ENCODE data around the gene CDK13. TPM values are rescaled to one million over a fixed set of nuclear protein-coding genes. Genes with fewer than 3 reads are reported as not detected.

CDK13 gene
- total RNA-seq, 1 donor from 2014 or later = 50.3 TPM

- Histone ChIP-seq H3K36me3 (ENCODE audit: control insufficient read depth, insufficient read depth, low read length) (no peaks in the 10 kb centered on the region), H3K27me3 (ENCODE audit: control insufficient read depth, insufficient read depth, low read length) (no peaks in the 10 kb centered on the region), H3K4me3 (ENCODE audit: low read depth, low read length) (no peak overlapping the region)
- DNase-seq (ENCODE audit: low read depth) (no peak), FAIRE-seq (no peak)
- TF ChIP-seq, protein P1, sequence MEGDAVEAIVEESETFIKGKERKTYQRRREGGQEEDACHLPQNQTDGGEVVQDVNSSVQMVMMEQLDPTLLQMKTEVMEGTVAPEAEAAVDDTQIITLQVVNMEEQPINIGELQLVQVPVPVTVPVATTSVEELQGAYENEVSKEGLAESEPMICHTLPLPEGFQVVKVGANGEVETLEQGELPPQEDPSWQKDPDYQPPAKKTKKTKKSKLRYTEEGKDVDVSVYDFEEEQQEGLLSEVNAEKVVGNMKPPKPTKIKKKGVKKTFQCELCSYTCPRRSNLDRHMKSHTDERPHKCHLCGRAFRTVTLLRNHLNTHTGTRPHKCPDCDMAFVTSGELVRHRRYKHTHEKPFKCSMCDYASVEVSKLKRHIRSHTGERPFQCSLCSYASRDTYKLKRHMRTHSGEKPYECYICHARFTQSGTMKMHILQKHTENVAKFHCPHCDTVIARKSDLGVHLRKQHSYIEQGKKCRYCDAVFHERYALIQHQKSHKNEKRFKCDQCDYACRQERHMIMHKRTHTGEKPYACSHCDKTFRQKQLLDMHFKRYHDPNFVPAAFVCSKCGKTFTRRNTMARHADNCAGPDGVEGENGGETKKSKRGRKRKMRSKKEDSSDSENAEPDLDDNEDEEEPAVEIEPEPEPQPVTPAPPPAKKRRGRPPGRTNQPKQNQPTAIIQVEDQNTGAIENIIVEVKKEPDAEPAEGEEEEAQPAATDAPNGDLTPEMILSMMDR (IDR thresholded peaks at IDR 0.05; ENCODE audit: insufficient read depth, low read length, severe bottlenecking) = no peak
These were observed 28.3 kb downstream of the CDK13 start for GRCh38 chr7:39978230-39978934.

DNA sequence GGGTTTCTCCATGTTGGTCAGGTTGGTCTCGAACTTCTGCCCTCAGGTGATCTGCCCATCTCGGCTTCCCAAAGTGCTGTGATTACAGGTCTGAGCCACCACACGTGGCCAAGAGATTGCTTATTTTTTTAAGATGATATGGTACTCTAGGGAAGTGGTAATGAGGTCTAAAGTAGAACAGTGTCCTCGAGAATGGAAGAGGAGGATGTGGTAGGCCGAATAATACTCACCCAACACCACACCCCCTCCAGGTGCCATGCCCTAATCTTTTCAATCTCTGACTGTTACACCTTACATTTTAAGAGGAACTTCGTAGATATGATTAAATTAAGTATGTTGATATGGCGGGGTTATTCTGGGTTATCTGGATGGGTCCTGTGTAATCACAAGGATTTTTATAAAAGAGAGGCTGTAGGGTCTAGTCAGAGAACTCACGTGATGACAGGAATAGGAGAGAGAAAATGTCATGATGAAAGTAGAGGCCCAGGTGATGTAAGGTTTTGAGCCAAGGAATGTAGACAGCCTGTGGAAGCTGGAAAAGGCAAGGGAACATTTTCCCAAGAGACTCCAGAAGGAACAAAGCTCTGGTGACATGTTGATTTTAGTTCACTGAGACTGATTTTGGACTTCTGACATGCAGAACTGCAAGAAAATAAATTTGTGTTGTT, 29.5 kb downstream of the CDK13 start:
- no peaks in the 10 kb centered on the region for H3K36me3 ChIP-seq (ENCODE audit: control insufficient read depth, insufficient read depth, low read length)
- no peaks in the 10 kb centered on the region for H3K27me3 ChIP-seq (ENCODE audit: control insufficient read depth, insufficient read depth, low read length)
- FAIRE-seq (no peak), DNase-seq (ENCODE audit: low read depth) (no peak)
- TF ChIP-seq, protein P1 (IDR thresholded peaks at IDR 0.05; ENCODE audit: insufficient read depth, low read length, severe bottlenecking) = no peak
- no peak overlapping the region for H3K4me3 ChIP-seq (ENCODE audit: low read depth, low read length)

DNA sequence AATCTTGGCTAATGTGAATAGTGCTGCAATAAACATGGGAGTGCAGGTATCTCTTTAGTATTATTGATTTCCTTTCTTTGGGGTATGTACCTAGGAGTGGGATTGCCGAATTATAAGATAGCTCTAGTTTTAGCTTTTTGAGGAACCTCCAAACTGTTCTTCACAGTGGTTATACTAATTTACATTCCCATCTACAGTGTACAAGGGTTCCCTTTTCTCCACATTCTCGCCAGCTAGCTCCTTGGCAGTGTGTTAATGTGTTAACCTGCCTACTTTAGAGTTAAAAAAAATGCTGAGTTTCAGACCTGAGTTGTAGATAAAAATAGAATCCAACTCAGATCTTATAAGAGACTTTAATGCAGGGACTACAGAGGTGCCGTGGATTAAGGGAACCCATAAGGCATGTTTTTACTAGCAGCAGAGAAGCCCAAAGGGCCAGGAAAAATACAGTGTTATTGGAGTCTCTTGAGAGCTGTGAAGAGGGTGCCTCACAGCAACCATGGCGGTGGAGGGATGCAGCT, 35.4 kb downstream of the CDK13 start:
- no peak for DNase-seq (ENCODE audit: low read depth)
- Histone ChIP-seq H3K36me3 (ENCODE audit: control insufficient read depth, insufficient read depth, low read length) (peaks cover 1% of the 10 kb centered on the region), H3K27me3 (ENCODE audit: control insufficient read depth, insufficient read depth, low read length) (no peaks in the 10 kb centered on the region), H3K4me3 (ENCODE audit: low read depth, low read length) (no peak overlapping the region)
- FAIRE-seq = no peak
- TF ChIP-seq, protein P1 (IDR thresholded peaks at IDR 0.05; ENCODE audit: insufficient read depth, low read length, severe bottlenecking) = no peak

- Histone ChIP-seq H3K36me3 (ENCODE audit: control insufficient read depth, insufficient read depth, low read length) (peaks cover 1% of the 10 kb centered on the region), H3K27me3 (ENCODE audit: control insufficient read depth, insufficient read depth, low read length) (no peaks in the 10 kb centered on the region), H3K4me3 (ENCODE audit: low read depth, low read length) (no peak overlapping the region)
- DNase-seq (ENCODE audit: low read depth) (no peak), FAIRE-seq (no peak)
- TF ChIP-seq, protein P1 (IDR thresholded peaks at IDR 0.05; ENCODE audit: insufficient read depth, low read length, severe bottlenecking) = no peak
These were observed 37.7 kb downstream of the CDK13 start for GRCh38 chr7:39987641-39988347.

- Histone ChIP-seq H3K27me3 (ENCODE audit: control insufficient read depth, insufficient read depth, low read length) (no peaks in the 10 kb centered on the region), H3K36me3 (ENCODE audit: control insufficient read depth, insufficient read depth, low read length) (peaks cover 2% of the 10 kb centered on the region), H3K4me3 (ENCODE audit: low read depth, low read length) (no peak overlapping the region)
- no peak for FAIRE-seq
- no peak for DNase-seq (ENCODE audit: low read depth)
- TF ChIP-seq, protein P1 (IDR thresholded peaks at IDR 0.05; ENCODE audit: insufficient read depth, low read length, severe bottlenecking) = no peak
These were observed 50.8 kb downstream of the CDK13 start for GRCh38 chr7:40000734-40001315.
